ENCODE measurements around the gene UQCR11.
"Not testable (repeated sequence)": the region's sequence is repeated elsewhere in the genome, so short reads cannot be mapped to it uniquely, and the experiment has no call there.

The UQCR11 gene

DNA sequence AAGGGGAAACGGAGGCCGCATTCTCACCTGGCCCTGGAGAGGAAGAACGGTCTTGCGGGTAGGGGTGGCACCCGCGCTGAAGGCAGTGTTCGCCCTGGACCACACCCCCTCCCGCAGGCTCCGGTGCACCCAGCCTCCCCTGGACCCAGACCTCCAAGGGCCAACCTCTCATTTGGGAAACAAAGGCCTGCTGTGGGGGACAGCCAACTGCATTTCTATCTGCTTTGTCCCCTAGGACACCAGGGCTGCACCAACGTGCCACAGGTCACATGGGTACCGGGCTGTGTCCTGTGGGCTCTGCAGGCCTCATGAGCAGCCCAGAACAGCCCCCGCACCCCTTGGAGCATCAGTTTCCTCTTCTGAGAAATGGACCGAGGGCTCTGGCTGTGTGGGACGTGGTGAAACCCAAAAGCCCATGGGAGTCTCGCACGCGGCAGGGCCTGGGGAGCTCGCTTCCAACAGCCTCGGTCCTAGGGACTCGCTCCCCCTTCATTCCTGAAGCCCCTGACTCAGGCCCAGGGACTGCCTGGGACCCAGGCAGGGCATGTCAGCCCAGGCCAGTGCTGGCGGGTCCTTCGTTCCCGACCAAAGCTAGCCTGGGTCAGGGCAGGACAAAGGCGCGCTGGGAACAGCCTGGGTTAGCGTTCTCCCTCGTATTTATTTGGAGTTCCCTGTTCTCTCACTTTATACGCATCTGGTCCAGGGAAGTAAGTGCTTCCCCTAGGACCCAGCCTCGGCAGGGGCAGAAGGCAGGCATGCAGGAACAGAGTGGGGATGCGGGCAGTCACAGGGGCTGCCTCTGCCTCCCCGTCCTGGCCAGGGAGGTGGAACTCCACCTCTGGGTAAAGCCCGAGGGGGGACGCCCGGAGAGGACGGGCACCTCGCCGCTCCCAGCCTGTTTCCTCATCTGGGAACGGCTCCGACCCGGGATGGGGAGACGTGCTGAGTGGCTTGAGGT lies 42.5 kb upstream of the UQCR11 start:
- no peak overlapping the region for H3K4me3 ChIP-seq (ENCODE audit: low read length)
- H3K27me3 ChIP-seq (replicated peaks; ENCODE audit: control insufficient read depth, insufficient read depth, low read length): no peaks in the 10 kb centered on the region
- no peaks in the 10 kb centered on the region for H3K9me3 ChIP-seq (ENCODE audit: control insufficient read depth, low read length)
- peaks cover 10% of the 10 kb centered on the region for H3K4me1 ChIP-seq (ENCODE audit: control insufficient read depth, insufficient read depth, low read length)
- no peak overlapping the region for H3K9ac ChIP-seq (ENCODE audit: low read length)
- peaks cover 6% of the 10 kb centered on the region for H3K36me3 ChIP-seq (ENCODE audit: control insufficient read depth, insufficient read depth, low read length, severe bottlenecking)
- DNase-seq (ENCODE audit: low read depth): no peak

DNA sequence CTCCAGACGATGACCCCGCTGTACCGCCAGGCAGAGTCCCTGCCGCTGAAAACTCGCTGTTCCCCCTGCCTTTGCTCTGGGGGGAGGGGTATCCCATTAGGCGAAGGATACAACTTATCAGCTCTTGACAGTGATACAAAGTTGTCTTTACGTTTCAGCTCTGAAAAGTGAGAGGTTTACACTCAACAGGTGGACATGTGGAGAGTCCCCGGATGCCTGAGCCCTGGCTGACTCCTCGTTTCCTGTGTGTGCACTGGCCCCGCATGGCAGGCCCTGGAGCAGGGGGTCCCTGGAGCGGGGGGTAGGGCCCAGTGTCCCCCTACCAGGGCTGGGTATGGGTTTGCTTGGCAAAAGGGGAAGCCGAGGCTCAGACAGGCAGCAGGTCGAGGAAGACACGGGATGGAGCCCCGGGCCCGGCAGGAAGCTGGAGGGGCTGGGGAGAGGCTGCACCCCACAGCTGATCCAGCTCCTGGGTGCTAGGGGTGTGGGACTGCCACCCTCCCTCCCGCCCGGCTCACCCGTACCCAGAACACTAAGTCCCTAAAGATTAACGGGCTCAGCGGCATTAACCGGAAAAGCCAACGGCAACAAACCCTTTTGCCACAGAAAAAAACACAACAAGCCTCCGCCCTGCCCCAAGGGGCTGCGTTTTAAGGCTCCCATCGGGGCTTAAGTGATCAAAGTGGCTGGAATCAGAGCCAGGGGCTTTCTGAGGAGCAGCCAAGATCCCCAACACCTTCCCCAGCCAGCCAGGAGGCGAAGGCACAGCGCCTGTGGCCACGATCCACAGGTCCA lies 41.6 kb upstream of the UQCR11 start:
- Histone ChIP-seq H3K36me3 (ENCODE audit: control insufficient read depth, insufficient read depth, low read length, severe bottlenecking) (peaks cover 13% of the 10 kb centered on the region), H3K4me3 (ENCODE audit: low read length) (no peak overlapping the region), H3K4me1 (ENCODE audit: control insufficient read depth, insufficient read depth, low read length) (peaks cover 10% of the 10 kb centered on the region), H3K9ac (ENCODE audit: low read length) (no peak overlapping the region), H3K9me3 (ENCODE audit: control insufficient read depth, low read length) (no peaks in the 10 kb centered on the region), H3K27me3 (replicated peaks; ENCODE audit: control insufficient read depth, insufficient read depth, low read length) (no peaks in the 10 kb centered on the region)
- no peak for DNase-seq (ENCODE audit: low read depth)

DNA sequence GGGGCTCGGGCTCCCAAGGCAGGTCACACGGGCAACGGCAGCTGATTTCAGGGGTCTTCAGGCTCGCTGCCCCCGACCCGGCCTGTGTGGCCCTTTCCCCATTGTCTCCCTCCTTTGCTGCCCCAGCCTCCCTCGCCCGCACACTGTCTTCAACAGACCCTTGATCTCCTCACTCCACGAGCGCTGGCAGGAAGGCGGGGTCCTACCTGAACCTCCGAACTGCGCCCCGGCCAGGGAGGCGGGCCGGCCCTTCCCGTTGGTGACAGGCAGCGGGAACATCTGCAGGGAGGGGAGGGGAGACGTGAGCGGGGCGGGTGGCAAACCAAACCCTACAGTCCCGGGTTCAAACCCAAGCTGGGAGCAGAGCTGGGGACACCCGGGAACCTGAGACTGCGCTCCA lies 40.9 kb upstream of the UQCR11 start:
- no peaks in the 10 kb centered on the region for H3K9me3 ChIP-seq (ENCODE audit: control insufficient read depth, low read length)
- DNase-seq (ENCODE audit: low read depth): no peak
- no peak overlapping the region for H3K9ac ChIP-seq (ENCODE audit: low read length)
- H3K4me1 ChIP-seq (ENCODE audit: control insufficient read depth, insufficient read depth, low read length): peaks cover 10% of the 10 kb centered on the region
- H3K36me3 ChIP-seq (ENCODE audit: control insufficient read depth, insufficient read depth, low read length, severe bottlenecking): peaks cover 13% of the 10 kb centered on the region
- H3K4me3 ChIP-seq (ENCODE audit: low read length): no peak overlapping the region
- no peaks in the 10 kb centered on the region for H3K27me3 ChIP-seq (replicated peaks; ENCODE audit: control insufficient read depth, insufficient read depth, low read length)

DNA sequence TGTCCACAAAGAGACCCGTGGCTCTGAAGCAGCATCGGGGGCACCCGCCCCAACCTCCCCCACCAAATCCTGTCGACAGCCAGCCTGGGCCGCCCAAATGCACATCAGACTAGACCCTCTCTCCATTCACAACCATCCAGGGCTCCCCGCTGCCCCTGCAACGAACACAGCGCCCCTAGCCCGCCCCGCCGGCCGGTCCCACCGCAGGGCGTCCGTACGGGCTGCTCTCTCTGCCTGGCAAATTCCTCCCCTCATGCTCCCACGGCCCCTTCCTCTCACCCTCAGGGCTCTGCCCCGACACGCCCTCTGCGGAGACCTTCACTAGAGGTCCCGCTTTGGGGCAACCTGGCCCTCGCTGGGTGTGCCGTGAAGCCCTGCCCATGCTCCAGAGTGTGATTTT lies 40.0 kb upstream of the UQCR11 start:
- no peaks in the 10 kb centered on the region for H3K9me3 ChIP-seq (ENCODE audit: control insufficient read depth, low read length)
- no peak for DNase-seq (ENCODE audit: low read depth)
- no peak overlapping the region for H3K9ac ChIP-seq (ENCODE audit: low read length)
- no peaks in the 10 kb centered on the region for H3K27me3 ChIP-seq (replicated peaks; ENCODE audit: control insufficient read depth, insufficient read depth, low read length)
- H3K36me3 ChIP-seq (ENCODE audit: control insufficient read depth, insufficient read depth, low read length, severe bottlenecking): peaks cover 13% of the 10 kb centered on the region
- no peak overlapping the region for H3K4me3 ChIP-seq (ENCODE audit: low read length)
- peaks cover 2% of the 10 kb centered on the region for H3K4me1 ChIP-seq (ENCODE audit: control insufficient read depth, insufficient read depth, low read length)

DNA sequence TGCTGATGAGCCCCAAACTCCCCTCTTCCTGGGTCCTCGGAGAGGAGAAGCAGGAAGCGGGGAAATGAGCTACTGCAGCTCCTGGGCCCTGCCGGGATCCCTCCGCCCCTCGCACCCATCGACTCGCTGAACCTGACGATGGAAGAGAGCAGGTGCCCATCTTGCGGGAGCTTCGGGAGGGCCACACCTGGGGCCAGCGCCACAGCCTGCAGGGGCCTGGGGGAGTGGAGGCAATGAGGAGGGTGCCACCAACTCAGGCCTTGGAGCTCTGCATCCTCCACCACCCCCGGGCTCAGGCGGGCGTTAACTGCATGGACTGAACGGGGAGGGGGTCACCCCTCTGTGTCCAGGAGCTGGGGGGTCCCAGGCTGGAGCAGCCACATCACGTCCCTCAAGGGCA lies 38.8 kb upstream of the UQCR11 start:
- Histone ChIP-seq H3K36me3 (ENCODE audit: control insufficient read depth, insufficient read depth, low read length, severe bottlenecking) (peaks cover 17% of the 10 kb centered on the region), H3K27me3 (replicated peaks; ENCODE audit: control insufficient read depth, insufficient read depth, low read length) (no peaks in the 10 kb centered on the region), H3K9ac (ENCODE audit: low read length) (no peak overlapping the region), H3K4me3 (ENCODE audit: low read length) (no peak overlapping the region), H3K9me3 (ENCODE audit: control insufficient read depth, low read length) (no peaks in the 10 kb centered on the region), H3K4me1 (ENCODE audit: control insufficient read depth, insufficient read depth, low read length) (no peaks in the 10 kb centered on the region)
- no peak for DNase-seq (ENCODE audit: low read depth)

DNA sequence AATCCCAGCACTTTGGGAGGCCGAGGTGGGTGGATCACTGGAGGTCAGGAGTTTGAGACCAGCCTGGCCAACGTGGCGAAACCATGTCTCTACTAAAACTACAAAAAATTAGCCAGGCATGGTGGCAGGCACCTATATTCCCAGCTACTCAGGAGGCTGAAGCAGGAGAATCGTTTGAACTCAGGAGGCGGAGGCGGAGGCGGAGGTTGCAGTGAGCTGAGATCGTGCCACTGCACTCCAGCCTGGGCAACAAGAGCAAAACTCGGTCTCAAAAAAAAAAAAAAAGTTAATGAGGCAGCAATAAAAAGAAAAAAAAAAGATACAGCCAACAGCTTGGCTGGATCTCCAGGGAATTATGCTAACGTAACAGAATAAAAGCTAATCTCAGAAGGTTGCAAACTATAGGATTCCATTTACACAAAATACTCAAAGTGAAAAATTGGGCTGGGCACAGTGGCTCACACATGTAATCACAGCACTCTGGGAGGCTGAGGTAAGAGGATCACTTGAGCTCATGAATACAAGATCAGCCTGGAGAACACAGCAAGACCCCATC lies 35.7 kb upstream of the UQCR11 start:
- peaks cover 22% of the 10 kb centered on the region for H3K36me3 ChIP-seq (ENCODE audit: control insufficient read depth, insufficient read depth, low read length, severe bottlenecking)
- not testable (repeated sequence) for H3K4me1 ChIP-seq (ENCODE audit: control insufficient read depth, insufficient read depth, low read length); DNase-seq (ENCODE audit: low read depth); H3K4me3 ChIP-seq (ENCODE audit: low read length); H3K9me3 ChIP-seq (ENCODE audit: control insufficient read depth, low read length); H3K9ac ChIP-seq (ENCODE audit: low read length); H3K27me3 ChIP-seq (replicated peaks; ENCODE audit: control insufficient read depth, insufficient read depth, low read length)

DNA sequence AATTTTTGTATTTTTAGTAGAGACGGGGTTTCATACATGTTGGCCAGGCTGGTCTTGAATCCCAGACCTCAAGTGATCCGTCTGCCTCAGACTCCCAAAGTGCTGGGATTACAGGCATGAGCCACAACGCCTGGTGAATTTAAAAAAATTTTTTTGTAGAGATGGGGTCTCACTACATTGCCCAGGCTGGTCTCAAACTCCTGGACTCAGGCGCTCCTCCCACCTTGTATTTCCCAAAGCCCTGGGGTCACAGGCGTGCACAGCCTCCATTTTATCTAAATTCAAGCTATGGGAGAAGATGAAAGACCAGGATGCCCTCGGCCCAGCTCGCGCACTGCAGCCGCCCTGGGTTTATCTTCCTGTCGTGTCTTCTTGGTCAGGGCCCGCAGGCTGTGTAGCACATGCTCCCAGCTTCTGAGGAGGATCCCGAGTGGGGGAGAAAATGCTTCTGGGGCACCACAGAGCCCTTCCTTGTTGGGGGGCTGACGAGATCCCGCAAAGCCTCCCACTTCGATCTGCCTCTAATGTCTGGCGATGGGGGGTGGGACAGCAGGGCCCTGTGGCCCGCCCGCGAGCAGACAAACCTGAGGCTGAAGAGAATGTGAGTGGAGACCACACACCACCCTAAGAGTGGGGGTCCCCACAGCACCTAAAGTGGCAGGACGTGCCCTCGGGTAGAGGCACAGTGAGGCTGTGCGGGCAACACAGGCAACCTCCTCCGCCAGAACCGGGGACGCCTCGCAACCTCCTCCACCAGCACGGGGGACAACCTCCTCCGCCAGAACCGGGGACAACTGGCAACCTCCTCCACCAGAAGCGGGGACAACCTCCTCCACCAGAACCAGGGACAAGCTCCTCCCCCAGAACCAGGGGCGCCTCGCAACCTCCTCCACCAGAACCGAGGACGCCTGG lies 31.3 kb upstream of the UQCR11 start:
- Histone ChIP-seq H3K9ac (ENCODE audit: low read length) (no peak overlapping the region), H3K4me1 (ENCODE audit: control insufficient read depth, insufficient read depth, low read length) (no peaks in the 10 kb centered on the region), H3K36me3 (ENCODE audit: control insufficient read depth, insufficient read depth, low read length, severe bottlenecking) (peaks cover 27% of the 10 kb centered on the region), H3K4me3 (ENCODE audit: low read length) (no peak overlapping the region), H3K9me3 (ENCODE audit: control insufficient read depth, low read length) (no peaks in the 10 kb centered on the region), H3K27me3 (replicated peaks; ENCODE audit: control insufficient read depth, insufficient read depth, low read length) (no peaks in the 10 kb centered on the region)
- DNase-seq (ENCODE audit: low read depth): no peak

DNA sequence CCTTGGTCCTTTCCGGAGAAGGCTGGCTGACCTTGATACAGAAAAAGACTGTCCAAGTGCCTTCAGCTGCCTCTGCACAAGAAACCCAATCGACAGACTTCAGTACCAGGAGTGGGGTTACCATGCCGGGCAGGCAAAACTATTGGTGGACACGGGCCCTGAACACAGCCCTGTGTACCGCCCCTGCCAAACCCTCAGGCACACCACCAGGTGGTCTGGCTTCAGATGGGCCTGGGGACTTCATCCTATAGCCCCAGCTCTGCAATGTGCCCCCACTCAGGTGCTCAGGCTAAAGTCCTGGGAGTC lies 29.6 kb upstream of the UQCR11 start:
- Histone ChIP-seq H3K9ac (ENCODE audit: low read length) (no peak overlapping the region), H3K36me3 (ENCODE audit: control insufficient read depth, insufficient read depth, low read length, severe bottlenecking) (peaks cover 27% of the 10 kb centered on the region), H3K9me3 (ENCODE audit: control insufficient read depth, low read length) (no peaks in the 10 kb centered on the region), H3K4me1 (ENCODE audit: control insufficient read depth, insufficient read depth, low read length) (no peaks in the 10 kb centered on the region), H3K4me3 (ENCODE audit: low read length) (no peak overlapping the region), H3K27me3 (replicated peaks; ENCODE audit: control insufficient read depth, insufficient read depth, low read length) (no peaks in the 10 kb centered on the region)
- DNase-seq (ENCODE audit: low read depth): no peak

DNA sequence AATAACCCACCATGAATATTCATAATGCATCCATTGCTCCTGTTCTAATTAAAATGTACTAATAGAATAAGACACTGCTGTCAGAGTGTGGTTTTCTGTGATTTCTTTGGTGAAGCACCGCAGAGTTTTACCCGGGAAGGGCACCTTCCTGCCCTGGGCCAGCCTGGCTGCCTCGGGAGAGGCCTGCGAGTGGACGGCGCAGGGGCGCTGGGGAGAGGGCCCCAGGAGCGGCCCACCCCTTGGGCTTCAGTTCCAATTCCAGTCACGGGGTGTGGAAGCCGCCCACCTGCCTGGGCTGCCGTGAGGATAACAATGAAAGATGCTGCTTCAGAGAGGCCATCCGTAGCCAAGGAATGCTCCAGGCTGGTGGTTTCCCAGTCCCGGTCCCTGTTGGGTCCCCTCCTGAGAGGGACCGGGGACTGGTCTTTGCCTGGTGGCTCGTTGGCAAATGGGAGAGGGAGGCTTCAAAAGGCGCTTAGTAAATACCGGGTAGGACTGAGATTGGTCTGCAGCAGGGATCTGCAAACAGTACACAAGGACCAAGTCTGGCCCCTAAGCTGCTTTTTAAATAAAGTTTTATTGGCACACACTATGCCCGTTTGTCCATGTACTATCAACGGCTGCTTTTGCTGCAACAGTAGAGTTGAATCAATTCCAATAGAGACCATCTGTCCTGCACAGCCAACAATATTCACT lies 29.1 kb upstream of the UQCR11 start:
- H3K36me3 ChIP-seq (ENCODE audit: control insufficient read depth, insufficient read depth, low read length, severe bottlenecking): peaks cover 27% of the 10 kb centered on the region

DNA sequence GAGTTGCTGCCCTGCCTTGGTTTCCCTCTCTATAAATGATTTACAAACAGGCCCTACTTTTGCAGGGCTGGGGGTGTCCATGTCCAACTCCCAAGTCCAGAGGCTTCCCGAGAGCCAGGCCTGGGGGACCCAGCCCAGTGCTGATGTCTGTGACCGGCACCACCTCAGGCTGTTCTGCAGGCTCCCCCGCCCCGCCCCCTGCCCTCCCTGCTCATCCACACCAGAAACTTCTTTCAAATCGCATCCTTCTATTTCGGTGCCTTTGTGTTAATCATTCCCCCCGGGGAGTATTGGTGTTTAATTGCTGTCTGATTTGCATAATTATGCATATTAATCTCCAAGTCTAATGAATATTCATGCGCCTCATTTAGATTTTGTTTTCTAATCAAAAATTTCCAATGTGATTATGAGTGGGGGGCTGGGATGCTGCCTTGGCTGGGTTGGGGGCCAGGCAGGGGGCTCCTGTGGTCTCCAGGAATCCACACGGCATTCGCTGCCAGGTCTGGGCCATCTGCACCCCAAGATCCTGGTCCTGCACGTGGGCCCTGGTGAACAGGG lies 28.1 kb upstream of the UQCR11 start:
- Histone ChIP-seq H3K36me3 (ENCODE audit: control insufficient read depth, insufficient read depth, low read length, severe bottlenecking) (peaks cover 17% of the 10 kb centered on the region), H3K9ac (ENCODE audit: low read length) (no peak overlapping the region), H3K27me3 (replicated peaks; ENCODE audit: control insufficient read depth, insufficient read depth, low read length) (no peaks in the 10 kb centered on the region), H3K4me3 (ENCODE audit: low read length) (no peak overlapping the region), H3K9me3 (ENCODE audit: control insufficient read depth, low read length) (no peaks in the 10 kb centered on the region), H3K4me1 (ENCODE audit: control insufficient read depth, insufficient read depth, low read length) (no peaks in the 10 kb centered on the region)
- no peak for DNase-seq (ENCODE audit: low read depth)

More for the DNA sequence above, 29.1 kb upstream of the UQCR11 start:
- H3K4me1 ChIP-seq (ENCODE audit: control insufficient read depth, insufficient read depth, low read length): no peaks in the 10 kb centered on the region
- no peak overlapping the region for H3K4me3 ChIP-seq (ENCODE audit: low read length)
- H3K9ac ChIP-seq (ENCODE audit: low read length): no peak overlapping the region
- DNase-seq (ENCODE audit: low read depth): no peak
- no peaks in the 10 kb centered on the region for H3K9me3 ChIP-seq (ENCODE audit: control insufficient read depth, low read length)
- H3K27me3 ChIP-seq (replicated peaks; ENCODE audit: control insufficient read depth, insufficient read depth, low read length): no peaks in the 10 kb centered on the region

All from adipocyte (in vitro differentiated cells).